Motor neuron (in vitro differentiated cells): Measurements from ENCODE around the gene WFDC6. TPM values are rescaled to one million over a fixed set of nuclear protein-coding genes. Genes with fewer than 3 reads are reported as not detected.

Experiments used
- ATAC-seq, 8 experiments: fragments of 200-7000 bp; cut with Tn5 transposase; replicated peaks in 6 of 8; 2 replicates each; pipeline ENCODE4 v1.8.0; 2021; ENCODE audit warnings: mild to moderate bottlenecking in 8 of 8, moderate library complexity in 8 of 8
- H3K27ac ChIP-seq, 2 donors: fragments of 250-450 bp; sonication (Bioruptor Pico); 2 replicates each; pipeline ENCODE4 v1.9.0; 2021; ENCODE audit warnings: antibody characterized with exemption in 2 of 2, mild to moderate bottlenecking in 2 of 2, moderate library complexity in 1 of 2
- H3K4me1 ChIP-seq, 2 donors: fragments of 250-450 bp; sonication (Bioruptor Pico); replicated peaks in 1 of 2; 2 replicates each; pipeline ENCODE4 v1.6.1; 2021; ENCODE audit warnings: antibody characterized with exemption in 2 of 2, mild to moderate bottlenecking in 2 of 2, moderate library complexity in 1 of 2
- H3K4me3 ChIP-seq, 5 donors: fragments of 250-450 bp; sonication (Bioruptor Pico); 2 replicates each; pipeline ENCODE4 v1.9.0; 2021; ENCODE audit warnings: antibody characterized with exemption in 5 of 5, mild to moderate bottlenecking in 5 of 5, moderate library complexity in 4 of 5
- WGBS, 10 experiments: fragments of 450-650 bp; shearing (Covaris generic); methylation state at CpG; one replicate each; pipeline ENCODE4 v1.0.0; 2022; 5-methylcytosine and 5-hydroxymethylcytosine counted together
- in situ Hi-C, 9 experiments: fragments of 400-800 bp; cut with MboI; loops; one replicate each; pipeline ENCODE4 v1.15.0; 2021; ENCODE audit warnings: low sequenced_read_pairs in 9 of 9, low pct_unique_long_range_greater_than_20kb in 2 of 9; ENCODE audit not compliant: unreplicated experiment in 9 of 9
- total RNA-seq, 8 experiments: library from RNA; unstranded; fragments of 300-600 nt; gene quantifications; 2 replicates each; pipeline versions ENCODE4 v1.2.3 to v1.2.4, GENCODE V29; 2022

Gene WFDC6
- total RNA-seq, 8 experiments from 2014 or later = not detected

DNA sequence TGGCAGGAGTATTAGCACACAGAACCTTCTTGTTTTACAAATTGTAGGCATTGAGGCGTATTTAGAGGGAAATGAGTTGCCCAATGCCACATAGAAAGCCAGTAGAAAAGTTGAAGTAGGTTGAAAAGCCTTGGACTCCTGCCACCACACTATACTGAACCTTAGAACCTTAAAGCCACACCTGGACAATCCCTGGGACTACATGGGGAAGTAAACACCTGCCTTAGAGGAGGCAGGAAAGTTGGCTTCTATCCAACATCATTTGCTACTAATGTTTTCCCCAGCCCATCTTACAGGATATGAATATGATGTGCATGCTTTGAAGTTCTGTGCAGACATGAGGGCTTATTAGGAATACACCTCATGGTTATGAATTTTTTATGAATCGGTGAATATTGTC, 13.2 kb upstream of the WFDC6 start:
- H3K4me1 ChIP-seq = no peaks in the 10 kb centered on the region
- no peak overlapping the region for H3K4me3 ChIP-seq
- no peak overlapping the region for H3K27ac ChIP-seq
- no peak for ATAC-seq
- in situ Hi-C loops = loop anchor here in 2 of 9 experiments (25.0 kb wide), 1 partner anchor 210 kb away; no protein-coding TSS in a partner anchor
- 7 to 83% (median 60%) methylated on average over 1 to 2 of the region's 2 CpGs; no CpG with 5 or more reads in 3 of the 10 experiments for WGBS, 10 experiments

DNA sequence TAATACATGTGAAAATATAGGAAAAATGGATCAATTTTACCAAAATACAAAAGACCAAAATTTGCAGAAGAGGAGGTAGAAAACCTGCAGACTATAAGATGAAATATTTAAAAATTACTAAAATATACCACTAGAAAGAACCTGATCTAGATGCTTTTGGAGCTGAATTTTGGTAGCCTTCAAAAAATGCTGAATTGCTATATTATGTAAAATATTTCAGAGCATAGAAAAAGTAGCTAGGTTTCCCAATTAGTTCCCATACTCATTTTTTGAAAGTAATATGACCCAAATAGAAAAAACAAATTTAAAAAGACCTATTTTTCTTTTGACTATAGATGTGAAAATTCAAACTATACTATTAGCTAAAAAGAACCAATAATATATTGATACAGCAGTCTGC, 11.5 kb upstream of the WFDC6 start:
- in situ Hi-C loops = loop anchor here in 2 of 9 experiments (25.0 kb wide), 1 partner anchor 212 kb away; no protein-coding TSS in a partner anchor
- H3K4me3 ChIP-seq = no peak overlapping the region
- no peak overlapping the region for H3K27ac ChIP-seq
- no peaks in the 10 kb centered on the region for H3K4me1 ChIP-seq
- ATAC-seq = no peak

DNA sequence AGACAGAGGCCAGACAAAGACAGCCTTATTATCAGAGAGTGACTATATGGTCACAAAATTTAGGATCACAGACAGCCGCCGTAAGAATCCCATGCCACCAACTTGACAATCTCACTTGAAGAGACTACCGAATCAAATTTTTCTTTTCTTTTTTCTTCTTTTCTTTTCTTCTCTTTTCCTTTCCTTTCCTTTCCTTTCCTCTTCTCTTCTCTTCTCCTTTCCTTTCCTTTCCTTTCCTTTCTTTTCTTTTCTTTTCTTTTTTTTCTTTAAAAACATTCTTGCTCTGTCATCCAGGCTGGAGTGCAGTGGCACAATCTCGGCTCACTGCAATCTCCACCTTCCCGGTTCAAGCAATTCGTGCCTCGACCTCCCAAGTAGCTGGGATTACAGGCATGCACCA, 9.1 kb upstream of the WFDC6 start:
- ATAC-seq = no peak
- in situ Hi-C loops = loop anchor here in 2 of 9 experiments (10.0 kb wide), 1 partner anchor 226 kb away; no protein-coding TSS in a partner anchor
- no peak overlapping the region for H3K27ac ChIP-seq
- H3K4me3 ChIP-seq = no peak overlapping the region
- no peaks in the 10 kb centered on the region for H3K4me1 ChIP-seq
- WGBS, 10 experiments = 43 to 96% (median 76%) methylated on average over 4 to 7 of the region's 7 CpGs; no CpG with 5 or more reads in 2 of the 10 experiments

DNA sequence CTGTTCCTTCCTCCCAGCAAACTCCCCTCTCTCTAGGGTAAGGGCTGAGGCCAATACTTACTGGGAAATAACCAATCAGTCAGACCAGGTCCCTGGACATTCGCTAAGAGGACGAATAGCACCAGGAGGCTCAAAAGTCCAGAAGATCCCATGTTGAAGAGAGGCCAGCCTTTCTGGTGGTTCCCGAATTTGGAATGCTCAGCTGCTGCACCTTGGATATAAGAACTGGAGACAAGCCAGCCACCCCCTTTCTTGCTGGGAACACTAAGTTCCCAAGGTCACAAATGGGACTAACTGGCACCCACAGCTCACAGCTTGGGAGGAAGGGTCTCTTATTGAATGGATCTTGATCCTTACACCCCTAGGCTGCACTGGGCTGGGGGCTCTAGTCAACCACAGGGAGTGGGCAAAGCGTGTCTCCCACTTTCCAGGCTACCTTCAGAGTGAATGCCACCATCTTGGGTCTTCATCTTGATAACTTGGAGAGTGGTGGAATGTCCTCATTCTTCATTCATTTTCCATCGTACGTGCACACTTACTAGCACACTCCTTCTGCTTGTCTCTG, 8.0 kb upstream of the WFDC6 start, which contains the start of gene EPPIN:
TSS of gene EPPIN (minus strand) at position 196 of the 565 bp plus-strand sequence. CDS start at position 152, 44 bp downstream.
- WGBS, 10 experiments = 37 to 100% (median 66%) methylated on average over 1 to 6 of the region's 6 CpGs
- no peaks in the 10 kb centered on the region for H3K4me1 ChIP-seq
- no peak for ATAC-seq
- no peak within 1 kb of the TSS for H3K27ac ChIP-seq
- in situ Hi-C loops = loop anchor here in 2 of 9 experiments (10.0 kb wide), 1 partner anchor 228 kb away; no protein-coding TSS in a partner anchor
- no peak within 1 kb of the TSS for H3K4me3 ChIP-seq

DNA sequence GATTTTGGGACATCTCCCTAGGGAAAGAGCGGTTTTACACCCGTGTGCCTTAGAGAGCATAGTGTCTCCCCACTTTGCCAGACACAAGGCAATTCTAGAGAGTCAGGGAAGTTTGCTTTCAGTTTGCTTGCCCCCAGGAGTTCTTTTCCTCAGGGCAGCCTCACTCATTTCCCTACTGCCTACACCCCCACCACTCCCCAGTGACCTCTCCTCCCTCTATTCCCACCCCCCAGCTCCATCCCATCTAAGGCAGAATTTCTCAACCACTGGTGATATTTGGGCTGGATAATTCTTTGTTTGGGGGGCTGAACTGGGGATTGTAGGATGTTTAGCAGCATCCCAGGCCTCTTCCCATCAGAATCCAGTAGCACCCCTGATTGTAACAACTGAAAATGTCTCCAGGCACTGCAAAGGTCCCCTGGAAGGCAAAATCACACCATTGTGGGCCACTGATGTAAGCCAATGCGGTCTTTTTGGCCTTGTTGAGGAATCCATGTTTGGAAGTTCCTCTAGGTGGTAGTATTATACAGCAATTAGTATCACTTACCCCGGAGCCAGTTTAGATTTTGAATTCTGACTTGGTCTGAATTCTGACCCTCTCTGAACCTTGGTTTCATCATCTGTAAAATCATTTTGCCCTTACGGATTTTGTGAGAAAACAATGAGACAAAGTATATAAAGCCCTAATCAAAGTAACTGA, 6.6 kb upstream of the WFDC6 start:
- no peaks in the 10 kb centered on the region for H3K4me1 ChIP-seq
- H3K27ac ChIP-seq = no peak overlapping the region
- 0 to 36% (median 14%) methylated on average over 1 to 5 of the region's 5 CpGs for WGBS, 10 experiments
- ATAC-seq = peak in 5 of 8 experiments; percentile 46 to 96 (median 78)
- H3K4me3 ChIP-seq = no peak overlapping the region
- in situ Hi-C loops = loop anchor here in 2 of 9 experiments (10.0 kb wide), 1 partner anchor 229 kb away; no protein-coding TSS in a partner anchor

DNA sequence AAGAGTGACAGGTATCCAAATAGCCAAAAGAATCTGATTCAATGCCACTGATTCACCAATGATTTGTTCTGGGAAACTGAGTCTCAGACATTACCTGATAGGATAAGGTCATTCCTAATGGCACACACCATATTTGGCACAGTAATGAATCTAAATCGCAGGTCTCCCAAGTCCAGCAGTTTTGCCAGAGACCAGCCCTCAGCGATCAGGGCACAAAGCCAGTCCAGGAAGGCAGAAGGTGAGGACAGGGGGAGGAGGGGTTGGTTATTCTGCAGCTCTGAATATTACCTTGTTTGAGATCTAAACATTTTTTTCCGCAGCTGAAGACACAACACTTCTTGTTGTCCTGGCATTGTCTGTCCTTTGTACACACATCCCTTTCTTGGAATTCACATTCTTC, 6.1 kb upstream of the WFDC6 start:
- no peak for ATAC-seq
- Histone ChIP-seq H3K4me1 (no peaks in the 10 kb centered on the region), H3K27ac (no peak overlapping the region), H3K4me3 (no peak overlapping the region)
- WGBS, 10 experiments = 0 to 100% (median 50%) methylated on average over 1 to 2 of the region's 3 CpGs; no CpG with 5 or more reads in 1 of the 10 experiments
- in situ Hi-C loops = loop anchor here in 2 of 9 experiments (10.0 kb wide), 1 partner anchor 229 kb away; no protein-coding TSS in a partner anchor

DNA sequence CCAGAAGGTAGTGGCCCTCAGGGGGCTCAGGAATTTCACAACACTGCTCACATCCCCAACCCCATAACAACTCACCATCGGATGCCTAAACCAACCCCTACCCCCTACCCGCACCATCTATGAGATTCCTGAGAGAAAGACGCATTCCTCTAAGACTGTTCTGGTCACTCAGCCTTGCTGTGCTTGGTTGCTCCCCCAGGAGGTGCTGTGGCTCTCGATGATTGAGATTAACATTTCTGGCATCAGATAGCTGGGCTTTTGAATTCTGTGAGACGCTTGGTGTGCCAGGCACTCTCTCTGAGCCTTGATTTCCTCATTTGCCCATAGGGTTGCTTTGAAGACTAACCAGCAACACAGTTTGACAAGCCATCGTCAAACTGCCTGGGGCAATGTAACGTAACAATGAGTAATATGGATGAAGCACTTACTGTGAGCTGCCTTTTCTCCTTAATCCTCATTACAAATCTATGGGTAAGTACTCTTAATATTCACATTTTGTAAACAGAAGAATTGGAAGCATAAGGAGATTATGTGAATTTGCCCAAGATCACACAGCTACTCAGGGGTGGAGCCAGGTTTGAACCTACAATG, 978 bp downstream of the WFDC6 start:
- 18 to 90% (median 45%) methylated on average over 1 to 4 of the region's 7 CpGs; no CpG with 5 or more reads in 4 of the 10 experiments for WGBS, 10 experiments
- Histone ChIP-seq H3K4me3 (no peak overlapping the region), H3K27ac (no peak overlapping the region), H3K4me1 (no peaks in the 10 kb centered on the region)
- peak in 3 of 8 experiments; percentile 42 to 80 (median 70) for ATAC-seq
- in situ Hi-C loops = no loop called here

DNA sequence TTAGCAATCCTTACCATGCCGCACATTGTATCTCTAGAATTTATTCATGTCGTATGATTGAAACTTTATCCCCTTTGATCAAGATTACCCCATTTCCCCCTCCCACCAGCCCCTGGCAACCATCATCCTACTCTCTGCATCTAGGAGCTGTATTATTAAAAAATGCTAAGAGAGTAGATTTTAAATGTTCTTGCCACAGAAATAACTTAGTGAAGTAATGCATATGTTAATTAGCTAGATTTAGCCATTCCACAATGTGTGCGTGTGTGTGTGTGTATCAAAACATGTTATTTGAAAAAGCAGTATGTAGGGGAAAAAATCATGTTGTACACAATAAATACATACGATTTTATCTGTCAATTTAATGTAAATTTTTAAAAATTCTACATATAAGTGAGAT, 12.0 kb downstream of the WFDC6 start:
- WGBS, 10 experiments = 12 to 68% (median 40%) methylated on average over 1 to 4 of the region's 4 CpGs; no CpG with 5 or more reads in 1 of the 10 experiments
- ATAC-seq = peak in 2 of 8 experiments; percentile 58 to 81

DNA sequence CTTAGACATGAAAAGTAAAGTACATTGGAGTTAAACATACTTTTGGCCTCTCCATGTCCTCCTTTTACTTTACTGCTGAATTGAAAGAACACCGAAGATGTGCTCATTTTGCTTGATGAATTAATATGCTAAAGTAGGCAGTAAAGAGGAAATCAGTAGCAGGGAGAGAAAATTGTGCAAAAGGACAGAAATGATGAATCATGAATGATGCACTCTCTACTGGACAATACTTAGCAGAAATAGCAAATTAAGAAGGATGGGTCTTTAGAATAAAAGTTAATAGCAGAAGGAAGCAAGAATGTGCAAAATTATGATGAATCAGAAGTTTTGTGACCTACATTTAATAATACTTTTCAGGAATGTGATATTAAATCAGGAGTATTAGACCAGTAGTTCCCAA, 15.5 kb downstream of the WFDC6 start:
- ATAC-seq = peak in 2 of 8 experiments; percentile 33 to 66
- in situ Hi-C loops = no loop called here
- H3K27ac ChIP-seq = no peak overlapping the region
- H3K4me3 ChIP-seq = no peak overlapping the region
- 14 to 71% (median 38%) methylated on average over 1 of the region's 1 CpG; no CpG with 5 or more reads in 2 of the 10 experiments for WGBS, 10 experiments
- H3K4me1 ChIP-seq = no peaks in the 10 kb centered on the region

More for the DNA sequence above, 12.0 kb downstream of the WFDC6 start:
- in situ Hi-C loops = no loop called here
- H3K4me1 ChIP-seq = no peaks in the 10 kb centered on the region
- no peak overlapping the region for H3K4me3 ChIP-seq
- H3K27ac ChIP-seq = no peak overlapping the region

DNA sequence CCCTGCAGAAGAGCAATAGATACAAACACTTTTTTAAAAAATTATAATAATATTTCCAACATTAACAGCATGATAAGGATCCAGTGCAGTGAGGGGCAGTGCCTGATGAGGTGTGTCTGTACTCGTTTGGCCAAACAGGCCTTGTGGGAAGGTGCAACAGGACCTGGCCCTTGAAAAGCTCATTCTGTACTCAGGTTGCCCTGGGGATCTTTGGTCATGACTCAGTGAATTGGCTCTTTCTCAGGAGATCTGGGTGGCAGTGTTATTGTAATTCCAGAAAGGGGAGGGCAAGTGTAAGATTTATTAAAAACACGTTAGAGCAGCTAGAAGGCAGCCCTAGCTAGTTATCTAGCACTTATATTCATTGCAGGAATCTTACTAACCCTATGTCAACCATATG, 21.0 kb downstream of the WFDC6 start:
- in situ Hi-C loops = no loop called here
- Histone ChIP-seq H3K4me3 (no peak overlapping the region), H3K4me1 (no peaks in the 10 kb centered on the region), H3K27ac (no peak overlapping the region)
- 0 to 65% (median 42%) methylated on average over 1 to 2 of the region's 2 CpGs; no CpG with 5 or more reads in 4 of the 10 experiments for WGBS, 10 experiments
- ATAC-seq = peak in 2 of 8 experiments; percentile 88 to 96

DNA sequence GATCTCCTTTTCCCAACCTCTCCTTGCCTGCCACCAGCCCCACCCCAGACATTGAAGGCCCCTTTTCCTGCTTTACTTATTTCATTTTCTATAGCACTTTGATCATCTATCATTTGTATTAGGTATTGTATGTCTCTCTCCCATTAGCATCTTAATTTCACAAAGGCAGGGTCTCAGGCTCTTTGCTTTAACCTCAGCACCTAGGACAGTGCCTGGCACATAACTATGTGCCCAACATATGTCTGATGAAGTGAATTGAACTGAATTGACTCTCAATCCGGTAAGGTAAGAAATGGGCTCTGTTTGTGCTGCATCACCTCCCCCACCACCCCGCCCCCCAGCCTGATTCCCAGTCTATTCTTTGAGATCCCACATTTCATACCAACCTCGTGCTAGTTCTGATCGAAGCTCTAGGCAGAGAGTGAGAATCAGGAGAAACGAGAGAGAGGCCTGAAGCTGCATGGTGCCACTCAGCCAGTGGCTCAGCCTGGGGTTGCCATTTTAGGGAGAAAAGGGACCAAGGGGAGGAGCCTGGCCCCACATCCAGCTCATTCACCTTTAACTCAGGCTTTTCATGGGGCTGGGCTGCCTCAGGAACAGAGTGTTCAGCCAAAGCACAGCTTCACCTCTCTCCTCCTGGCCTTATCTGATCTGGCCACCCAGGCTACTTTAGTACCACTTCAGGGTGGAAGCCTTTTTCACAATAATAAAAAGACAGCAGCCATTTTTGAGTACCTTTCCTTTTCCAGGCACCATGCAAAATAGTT, 24.0 kb downstream of the WFDC6 start, which contains the start of gene SPINT3:
TSS of gene SPINT3 (minus strand) at position 476 of the 767 bp plus-strand sequence. CDS start at position 462, 14 bp downstream.
- no peak within 1 kb of the TSS for H3K27ac ChIP-seq
- in situ Hi-C loops = no loop called here
- no peaks in the 10 kb centered on the region for H3K4me1 ChIP-seq
- 21 to 70% (median 51%) methylated on average over 2 of the region's 5 CpGs; no CpG with 5 or more reads in 6 of the 10 experiments for WGBS, 10 experiments
- ATAC-seq = no peak
- no peak within 1 kb of the TSS for H3K4me3 ChIP-seq

DNA sequence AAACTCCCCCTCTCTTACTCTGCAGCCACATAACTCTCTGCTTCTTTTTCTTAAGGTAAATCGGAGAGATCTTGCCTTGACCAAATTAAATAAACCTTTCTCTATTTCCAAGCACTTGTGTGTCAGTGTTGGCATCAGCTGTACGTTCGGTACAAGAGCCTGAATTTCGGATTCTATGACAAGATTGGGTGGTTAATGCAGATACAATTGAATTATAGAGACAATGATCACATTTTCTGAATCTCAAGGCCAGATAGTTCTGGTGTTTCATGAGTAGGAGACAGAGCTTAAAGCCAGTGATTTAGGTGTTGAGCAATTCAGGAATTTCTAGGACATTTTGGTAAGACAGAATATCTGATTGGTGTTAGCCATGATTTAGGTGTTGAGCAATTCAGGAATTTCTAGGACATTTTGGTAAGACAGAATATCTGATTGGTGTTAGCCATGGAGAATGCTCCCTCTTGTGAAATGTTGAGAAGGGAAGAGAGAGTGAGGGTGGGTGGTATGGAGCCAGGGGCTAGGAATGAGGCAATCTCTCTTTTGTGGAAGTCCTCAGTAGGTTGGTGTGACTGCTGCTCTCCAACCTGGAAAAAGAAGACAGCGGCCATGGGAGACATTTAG, 28.9 kb downstream of the WFDC6 start:
- ATAC-seq = peak in 1 of 8 experiments; percentile 37
- in situ Hi-C loops = no loop called here
- WGBS, 10 experiments = 0 to 76% (median 46%) methylated on average over 1 to 5 of the region's 5 CpGs; no CpG with 5 or more reads in 2 of the 10 experiments

More for the DNA sequence above, 28.9 kb downstream of the WFDC6 start:
- no peaks in the 10 kb centered on the region for H3K4me1 ChIP-seq
- no peak overlapping the region for H3K27ac ChIP-seq
- H3K4me3 ChIP-seq = no peak overlapping the region
